PC-9 (cell line): ENCODE measurements around the gene TMEM117. TPM values are rescaled to one million over a fixed set of nuclear protein-coding genes. Genes with fewer than 3 reads are reported as not detected.

Experiments
- BruUV-seq: library from RNA; stranded (reverse); fragments of 400-500 nt; replicated peaks from 2 replicates; lab custom pipeline; 2021; lab: Mats Ljungman, UMichigan
- CTCF ChIA-PET: fragments of 300-600 bp; sonication (Branson Sonifier 250); formaldehyde crosslinking; loops from one replicate; lab custom pipeline; 2022; ENCODE audit warnings: antibody characterized with exemption; lab: Charles Lee
- POLR2A ChIA-PET: fragments of 300-600 bp; sonication (Branson Sonifier 250); formaldehyde crosslinking; loops from one replicate; lab custom pipeline; 2022; ENCODE audit warnings: antibody characterized with exemption; ENCODE audit not compliant: unreplicated experiment; lab: Charles Lee
- DNase-seq, 2 experiments: peaks; one replicate each; pipeline versions ENCODE4 v3.0.0 to v3.0.0-alpha.2; 2015 to 2022; ENCODE audit warnings: mixed read lengths in 1 of 2
- H2AFZ ChIP-seq: fragments of 200-600 bp; sonication (generic); 2 replicates; pipeline ENCODE4 v1.8.1; 2017; ENCODE audit warnings: antibody characterized with exemption
- H3F3A ChIP-seq: fragments of 200-600 bp; sonication (generic); 2 replicates; pipeline ENCODE4 v1.8.1; 2017; ENCODE audit warnings: antibody characterized with exemption, mild to moderate bottlenecking, low read depth; ENCODE audit not compliant: insufficient read depth
- H3K27ac ChIP-seq: fragments of 200-600 bp; sonication (generic); 2 replicates; pipeline ENCODE4 v1.6.1; 2016; ENCODE audit warnings: mixed run types
- H3K27me3 ChIP-seq: fragments of 200-600 bp; sonication (generic); 2 replicates; pipeline ENCODE4 v1.6.1; 2016; ENCODE audit warnings: low read depth, mixed run types; ENCODE audit not compliant: insufficient read depth
- H3K36me3 ChIP-seq: fragments of 200-600 bp; sonication (generic); 2 replicates; pipeline ENCODE4 v1.6.1; 2016; ENCODE audit warnings: low read depth, mixed run types
- H3K4me1 ChIP-seq: fragments of 200-600 bp; sonication (generic); replicated peaks from 2 replicates; pipeline ENCODE4 v1.6.1; 2016; ENCODE audit warnings: mixed run types; ENCODE audit not compliant: insufficient read depth
- H3K4me2 ChIP-seq: fragments of 200-600 bp; sonication (generic); 2 replicates; pipeline ENCODE4 v1.6.1; 2017; ENCODE audit warnings: mixed run types
- H3K4me3 ChIP-seq: fragments of 200-600 bp; sonication (generic); 2 replicates; pipeline ENCODE4 v1.6.1; 2016; ENCODE audit warnings: mixed run types
- H3K79me2 ChIP-seq: fragments of 200-600 bp; sonication (generic); 2 replicates; pipeline ENCODE4 v1.6.1; 2017; ENCODE audit warnings: low read depth, mixed run types
- H3K9me2 ChIP-seq: fragments of 200-600 bp; sonication (generic); 2 replicates; pipeline ENCODE4 v1.8.1; 2017; ENCODE audit warnings: mild to moderate bottlenecking; ENCODE audit not compliant: insufficient read depth
- H3K9me3 ChIP-seq: fragments of 200-600 bp; sonication (generic); 2 replicates; pipeline ENCODE4 v1.8.1; 2016; ENCODE audit warnings: low read depth; ENCODE audit not compliant: insufficient read depth
- H4K20me1 ChIP-seq: fragments of 200-600 bp; sonication (generic); 2 replicates; pipeline ENCODE4 v1.8.1; 2017; ENCODE audit not compliant: insufficient read depth
- EZH2 ChIP-seq: fragments of 200-600 bp; sonication (generic); IDR thresholded peaks from 2 replicates; pipeline ENCODE4 v1.8.0; 2017; ENCODE audit warnings: antibody characterized with exemption, low read depth
- intact Hi-C: fragments of 100-400 bp; cut with micrococcal nuclease; formaldehyde crosslinking; loops from one replicate; pipeline ENCODE4 v1.10.0; 2022; ENCODE audit not compliant: unreplicated experiment
- total RNA-seq: library from RNA; stranded (reverse); gene quantifications from 2 replicates; pipeline ENCODE4 v1.2.3, GENCODE V29; 2021
- TF ChIP-seq, protein P1 (sequence below): fragments of 200-600 bp; sonication (generic); conservative IDR thresholded peaks from 2 replicates; pipeline ENCODE4 v1.6.1; 2017; ENCODE audit warnings: mixed run types, antibody characterized with exemption, mild to moderate bottlenecking, moderate library complexity

TMEM117 gene
- total RNA-seq, 1 experiment from 2014 or later = 2.0 TPM

DNA sequence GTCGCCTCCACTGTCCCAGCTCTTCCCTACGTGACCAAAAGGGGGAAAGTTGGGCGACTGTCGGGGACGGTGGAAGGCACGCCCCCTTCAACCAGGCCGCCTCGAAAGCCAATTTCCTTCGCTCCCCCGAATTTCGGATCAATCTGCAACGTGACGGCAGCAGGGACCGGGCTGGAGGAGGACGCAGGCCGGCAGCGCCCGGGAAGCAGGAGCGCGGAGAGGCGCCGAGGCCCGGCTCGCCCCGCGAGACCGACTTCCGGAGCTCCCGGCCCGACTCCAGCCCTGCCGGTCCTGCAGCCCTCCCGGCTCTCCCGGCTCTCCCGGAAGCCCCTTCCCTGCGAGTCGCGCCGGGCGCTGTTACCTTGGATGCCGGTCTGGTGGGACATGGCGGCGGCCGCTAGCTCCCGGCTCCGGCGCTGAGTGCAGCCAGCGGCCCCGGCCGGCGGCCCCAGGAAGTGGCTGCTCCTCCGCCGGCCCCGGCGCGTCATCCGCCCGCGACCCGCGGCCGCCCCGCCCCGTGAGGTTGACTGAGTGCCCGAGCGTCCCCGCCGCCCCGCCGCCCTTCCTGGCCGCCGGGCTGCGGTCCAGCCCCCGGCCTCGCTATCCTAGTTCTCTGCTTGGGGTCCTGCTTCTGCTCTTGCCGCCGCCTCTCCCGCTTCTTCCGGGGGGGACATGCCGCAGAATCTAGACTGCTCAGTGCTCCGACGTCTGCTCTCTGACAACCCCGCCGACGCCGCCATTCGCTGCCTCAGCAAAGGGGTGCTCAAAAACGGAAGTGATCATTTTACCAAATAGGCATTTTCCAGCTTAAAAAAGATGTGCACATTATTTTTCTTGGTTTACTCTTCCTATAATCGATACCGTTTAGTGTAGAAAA lies 29.8 kb upstream of the TMEM117 start, which contains the start of gene TWF1:
Gene TWF1 (minus strand): TSS at position 458 of the 877 bp plus-strand sequence. CDS start 72 bp downstream, at position 386.
- peak within 1 kb of the TSS; percentile 94 for H3K4me3 ChIP-seq
- peak; percentile 55 to 82 for DNase-seq
- H3K27me3 ChIP-seq = no peaks in the 10 kb centered on the region
- intact Hi-C loops = loop anchor here (2.0 to 5.0 kb wide), 2 partner anchors 47 to 76 kb away; partner anchors contain the start of genes IRAK4 and PUS7L
- peak within 1 kb of the TSS; percentile 98 for H3K4me2 ChIP-seq
- TF ChIP-seq, protein P1, sequence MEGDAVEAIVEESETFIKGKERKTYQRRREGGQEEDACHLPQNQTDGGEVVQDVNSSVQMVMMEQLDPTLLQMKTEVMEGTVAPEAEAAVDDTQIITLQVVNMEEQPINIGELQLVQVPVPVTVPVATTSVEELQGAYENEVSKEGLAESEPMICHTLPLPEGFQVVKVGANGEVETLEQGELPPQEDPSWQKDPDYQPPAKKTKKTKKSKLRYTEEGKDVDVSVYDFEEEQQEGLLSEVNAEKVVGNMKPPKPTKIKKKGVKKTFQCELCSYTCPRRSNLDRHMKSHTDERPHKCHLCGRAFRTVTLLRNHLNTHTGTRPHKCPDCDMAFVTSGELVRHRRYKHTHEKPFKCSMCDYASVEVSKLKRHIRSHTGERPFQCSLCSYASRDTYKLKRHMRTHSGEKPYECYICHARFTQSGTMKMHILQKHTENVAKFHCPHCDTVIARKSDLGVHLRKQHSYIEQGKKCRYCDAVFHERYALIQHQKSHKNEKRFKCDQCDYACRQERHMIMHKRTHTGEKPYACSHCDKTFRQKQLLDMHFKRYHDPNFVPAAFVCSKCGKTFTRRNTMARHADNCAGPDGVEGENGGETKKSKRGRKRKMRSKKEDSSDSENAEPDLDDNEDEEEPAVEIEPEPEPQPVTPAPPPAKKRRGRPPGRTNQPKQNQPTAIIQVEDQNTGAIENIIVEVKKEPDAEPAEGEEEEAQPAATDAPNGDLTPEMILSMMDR = peak; percentile 46; the same call in 1 of the 2 replicates
- no peak for TF ChIP-seq EZH2
- CTCF ChIA-PET = no interaction called here
- POLR2A ChIA-PET = interaction anchor here (0.5 to 1.6 kb wide), 10 partner anchors 13 to 1665 kb away, joined by 3 to 19 read pairs (median 4); partner anchors contain the start of gene IRAK4
- H3K9me3 ChIP-seq = no peaks in the 10 kb centered on the region
- peaks cover 27% of the 10 kb centered on the region; the same call in 1 of the 2 replicates for H3K36me3 ChIP-seq
- peak within 1 kb of the TSS; percentile 95 for H2AFZ ChIP-seq
- BruUV-seq = TSS peak; percentile 55
- peaks cover 28% of the 10 kb centered on the region for H3K4me1 ChIP-seq
- peaks cover under 1% of the 10 kb centered on the region; the same call in 1 of the 2 replicates for H3F3A ChIP-seq
- H3K79me2 ChIP-seq = peaks cover 38% of the 10 kb centered on the region
- peak within 1 kb of the TSS; percentile 76 for H3K27ac ChIP-seq
- H4K20me1 ChIP-seq = no peaks in the 10 kb centered on the region; the same call in 1 of the 2 replicates
- no peaks in the 10 kb centered on the region for H3K9me2 ChIP-seq

DNA sequence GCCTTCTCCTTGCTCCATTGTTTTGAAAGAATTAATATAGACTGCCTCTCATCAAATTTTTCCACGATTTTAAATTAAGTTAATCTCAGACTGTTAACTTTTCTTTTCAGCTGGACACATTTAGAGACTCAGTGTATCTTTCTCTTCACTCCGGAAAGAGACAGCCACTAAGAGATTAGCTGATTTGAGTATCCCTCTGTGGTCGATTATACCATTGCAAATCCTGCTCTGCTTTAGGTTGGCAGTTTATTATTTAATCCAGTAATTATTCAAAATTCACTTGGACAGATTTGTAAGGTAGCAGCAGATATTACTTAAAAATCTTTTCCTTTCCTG lies 29.2 kb upstream of the TMEM117 start:
- CTCF ChIA-PET = no interaction called here
- H4K20me1 ChIP-seq = no peaks in the 10 kb centered on the region

DNA sequence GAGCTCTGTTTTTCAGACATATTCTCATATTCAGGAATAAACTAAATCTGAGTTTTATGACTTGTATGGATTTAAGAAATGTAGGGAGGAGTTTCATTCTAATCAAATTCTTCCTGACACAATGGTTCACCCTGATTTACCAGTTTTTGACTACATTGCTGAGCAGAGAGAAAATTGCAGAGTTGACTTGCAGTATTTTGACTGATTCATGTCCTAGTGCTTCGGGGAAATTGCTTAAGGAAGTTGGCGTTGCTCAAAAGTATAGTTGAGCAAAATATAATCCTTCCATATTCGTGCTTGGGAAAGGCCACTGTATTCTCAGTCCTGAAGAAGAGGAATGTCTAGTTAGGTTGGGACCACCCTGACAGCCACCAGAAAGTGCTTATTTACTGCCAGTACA lies 28.5 kb upstream of the TMEM117 start:
- Histone ChIP-seq H3K4me2 (peak overlapping the region; percentile 98), H3K9me2 (no peaks in the 10 kb centered on the region), H3F3A (no peaks in the 10 kb centered on the region), H3K4me1 (peaks cover 28% of the 10 kb centered on the region), H3K79me2 (peaks cover 38% of the 10 kb centered on the region), H2AFZ (peak overlapping the region; percentile 95; the same call in 1 of the 2 replicates), H3K4me3 (peak overlapping the region; percentile 94; the same call in 1 of the 2 replicates), H3K27me3 (no peaks in the 10 kb centered on the region), H4K20me1 (no peaks in the 10 kb centered on the region), H3K36me3 (peaks cover 17% of the 10 kb centered on the region; the same call in 1 of the 2 replicates), H3K9me3 (no peaks in the 10 kb centered on the region), H3K27ac (peak overlapping the region; percentile 76; the same call in 1 of the 2 replicates)
- TF ChIP-seq, protein P1 = no peak
- no peak for TF ChIP-seq EZH2
- peak in 1 of 2 experiments; percentile 66 for DNase-seq
- no TSS peak for BruUV-seq
- intact Hi-C loops = loop anchor here (2.0 to 5.0 kb wide), 2 partner anchors 49 to 75 kb away; partner anchors contain the start of genes IRAK4 and PUS7L
- POLR2A ChIA-PET = no interaction called here
- CTCF ChIA-PET = no interaction called here

More for the DNA sequence above, 29.2 kb upstream of the TMEM117 start:
- Histone ChIP-seq H3K9me2 (no peaks in the 10 kb centered on the region), H3K27ac (peak overlapping the region; percentile 76), H3F3A (no peaks in the 10 kb centered on the region), H3K27me3 (no peaks in the 10 kb centered on the region), H3K4me3 (peak overlapping the region; percentile 94), H3K36me3 (peaks cover 24% of the 10 kb centered on the region; the same call in 1 of the 2 replicates), H3K4me2 (peak overlapping the region; percentile 98), H3K4me1 (peaks cover 28% of the 10 kb centered on the region), H2AFZ (peak overlapping the region; percentile 95), H3K79me2 (peaks cover 38% of the 10 kb centered on the region), H3K9me3 (no peaks in the 10 kb centered on the region)
- TSS peak; percentile 79 for BruUV-seq
- POLR2A ChIA-PET = interaction anchor here (0.6 to 0.7 kb wide), 2 partner anchors 76 to 143 kb away, joined by 4 to 5 read pairs; no protein-coding TSS in a partner anchor
- intact Hi-C loops = loop anchor here (2.0 to 5.0 kb wide), 2 partner anchors 48 to 76 kb away; partner anchors contain the start of genes IRAK4 and PUS7L
- TF ChIP-seq, protein P1 = no peak
- no peak for TF ChIP-seq EZH2
- DNase-seq = no peak
